ENCODE data around the gene KCTD7.
"Not testable (repeated sequence)": the region's sequence is repeated elsewhere in the genome, so short reads cannot be mapped to it uniquely, and the experiment has no call there.

The KCTD7 gene

DNA sequence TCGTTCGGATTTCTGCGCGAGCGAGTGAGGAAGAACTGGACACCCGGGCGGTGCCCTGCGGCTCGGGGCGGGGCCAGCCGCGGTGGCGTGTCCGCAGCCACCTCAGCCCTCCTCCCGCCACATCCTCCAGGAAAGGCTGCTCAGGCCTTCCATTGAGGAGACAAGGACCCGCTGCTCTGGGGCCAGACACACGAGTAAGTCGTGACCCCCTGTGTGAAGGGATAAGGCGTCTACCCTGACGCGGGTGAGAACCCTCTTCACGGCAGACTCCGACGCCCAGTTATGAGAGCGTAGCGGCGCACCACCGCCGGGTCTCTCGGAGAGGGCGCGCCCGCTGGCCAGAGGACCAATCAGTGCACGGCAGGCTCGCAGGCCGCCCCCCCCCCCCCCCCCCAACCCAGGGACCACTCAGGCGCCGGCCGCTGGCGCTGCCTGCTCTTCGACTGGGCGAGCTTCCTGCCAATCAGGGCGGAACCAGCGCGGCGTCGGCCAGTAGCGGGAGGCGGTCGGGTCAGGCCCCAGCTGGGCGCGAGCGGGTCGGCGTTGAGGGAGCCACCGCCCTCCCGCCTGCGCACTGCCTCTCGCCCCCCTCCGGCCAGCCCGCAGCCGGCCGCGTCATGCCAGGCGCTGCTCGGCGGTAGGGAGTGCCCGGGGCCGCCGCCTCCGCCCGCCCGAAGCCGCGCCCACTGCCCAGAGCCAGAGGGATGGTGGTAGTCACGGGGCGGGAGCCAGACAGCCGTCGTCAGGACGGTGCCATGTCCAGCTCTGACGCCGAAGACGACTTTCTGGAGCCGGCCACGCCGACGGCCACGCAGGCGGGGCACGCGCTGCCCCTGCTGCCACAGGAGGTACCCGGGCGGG, at the start of gene KCTD7:
TSS of gene KCTD7 (plus strand) at position 521 of the 861 bp plus-strand sequence. CDS start at position 705, 184 bp downstream.
- DNase-seq = peak; percentile 98

DNA sequence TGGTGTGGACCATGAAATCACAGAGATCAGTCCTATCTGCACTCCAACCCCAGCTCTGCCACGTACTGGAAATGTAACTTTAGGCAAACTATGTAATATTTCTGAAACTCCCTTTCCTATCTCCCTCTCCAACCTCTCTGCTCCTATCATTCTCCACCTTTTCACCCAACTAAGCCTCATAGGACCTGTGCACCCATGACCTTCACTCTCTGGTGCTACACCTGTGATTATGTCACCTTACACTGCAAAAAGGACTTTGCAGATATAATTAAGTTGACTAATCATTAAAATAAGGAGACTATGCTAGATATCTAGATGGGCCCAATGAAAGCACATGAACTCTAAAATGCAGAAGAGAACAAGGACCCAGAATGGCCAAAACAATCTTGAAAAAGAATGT, 48.3 kb upstream of the KCTD7 start:
- not testable (repeated sequence) for DNase-seq

DNA sequence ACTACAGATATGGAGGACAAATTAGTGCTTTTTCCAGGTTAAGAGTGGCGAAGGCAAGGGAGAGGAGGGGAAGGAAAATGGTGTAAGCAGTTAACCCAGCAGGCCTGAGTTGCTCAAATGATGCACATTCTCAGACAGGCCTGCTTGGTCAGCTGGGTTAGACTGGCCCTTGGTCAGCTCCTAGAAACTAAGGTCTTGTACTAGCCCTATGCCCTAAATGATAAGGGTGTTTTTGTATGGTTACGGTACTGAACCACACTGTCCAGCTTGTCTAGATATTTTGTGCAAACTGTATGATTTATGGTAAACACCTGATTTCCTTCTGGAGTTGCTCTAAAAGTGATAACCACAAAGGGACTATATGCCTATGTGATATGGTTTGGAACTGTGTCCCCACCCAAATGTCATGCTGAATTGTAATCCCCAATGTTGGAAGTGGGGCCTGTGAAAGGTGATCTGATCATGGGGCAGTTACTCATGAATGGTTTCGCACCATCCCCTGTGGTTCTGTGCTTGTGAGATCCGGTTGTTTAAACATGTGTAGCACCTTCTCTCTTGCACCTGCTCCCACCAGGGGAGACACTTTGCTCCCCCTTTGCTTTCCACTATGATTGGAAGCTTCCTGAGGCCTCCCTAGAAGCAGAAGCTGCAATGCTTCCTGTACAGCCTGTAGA, 45.7 kb upstream of the KCTD7 start:
- not testable (repeated sequence) for DNase-seq

DNA sequence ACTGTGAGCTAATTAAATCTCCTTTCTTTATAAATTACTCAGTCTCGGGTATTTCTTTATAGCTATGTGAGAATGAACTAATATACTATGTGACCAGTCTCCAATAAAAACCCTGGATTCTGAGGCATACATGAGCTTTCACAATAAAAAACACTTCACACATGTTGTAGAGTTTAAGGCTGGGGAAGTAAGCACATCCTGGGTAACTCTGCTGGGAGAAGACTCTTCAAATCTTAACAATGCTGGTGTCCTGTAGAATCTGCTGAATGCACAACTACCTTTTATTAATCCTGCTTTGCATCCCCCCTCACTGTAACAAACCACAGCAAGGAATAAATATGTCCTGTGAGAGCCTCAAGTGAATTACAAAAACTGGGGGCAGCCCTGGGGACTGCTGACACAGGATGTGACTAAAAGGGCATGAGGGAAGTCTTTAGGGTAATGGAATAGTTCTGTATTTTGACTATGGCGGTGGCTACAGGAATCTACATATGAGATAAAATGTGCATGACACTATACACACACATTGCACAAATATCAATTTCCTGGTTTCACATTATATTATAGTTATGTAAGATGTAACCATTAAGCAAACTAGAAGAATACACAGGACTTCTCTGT, 45.1 kb upstream of the KCTD7 start:
- no peak for DNase-seq

DNA sequence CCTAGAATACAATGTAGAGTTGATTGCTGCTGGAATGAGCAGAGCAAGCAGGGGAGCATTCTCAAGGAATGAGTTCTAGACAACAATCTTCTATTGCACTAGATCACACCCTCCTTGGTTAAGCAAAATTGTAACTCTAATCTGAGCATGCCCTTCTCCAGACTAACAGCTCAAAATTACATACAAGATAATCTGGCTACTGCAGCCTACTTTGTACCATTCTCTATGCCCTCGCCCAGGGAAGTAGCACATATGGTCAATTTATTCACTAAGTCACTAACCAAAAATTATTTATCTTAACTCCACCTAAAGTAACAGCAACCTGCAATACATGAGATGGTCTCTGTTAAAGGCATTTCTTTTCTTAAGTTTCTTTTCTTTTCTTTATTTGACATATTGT, 42.5 kb upstream of the KCTD7 start:
- no peak for DNase-seq

DNA sequence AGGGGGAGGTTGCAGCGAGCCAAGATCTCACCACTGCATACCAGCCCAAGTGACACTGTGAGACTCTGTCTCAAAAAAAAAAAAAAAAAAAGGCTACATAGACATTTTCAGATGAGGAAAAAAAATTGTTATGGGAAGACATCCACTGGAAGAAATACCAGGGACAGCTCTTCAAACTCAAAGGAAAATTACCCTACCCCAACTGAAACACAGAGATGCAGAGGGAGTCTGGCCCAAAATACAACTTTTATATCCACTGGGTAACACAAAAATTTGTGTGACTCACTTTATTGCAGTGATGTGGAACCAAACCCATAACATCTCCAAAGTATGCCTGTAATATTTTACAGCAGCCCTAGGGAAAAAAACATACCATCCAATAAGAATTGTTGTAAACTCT, 40.5 kb upstream of the KCTD7 start:
- DNase-seq = not testable (repeated sequence)

DNA sequence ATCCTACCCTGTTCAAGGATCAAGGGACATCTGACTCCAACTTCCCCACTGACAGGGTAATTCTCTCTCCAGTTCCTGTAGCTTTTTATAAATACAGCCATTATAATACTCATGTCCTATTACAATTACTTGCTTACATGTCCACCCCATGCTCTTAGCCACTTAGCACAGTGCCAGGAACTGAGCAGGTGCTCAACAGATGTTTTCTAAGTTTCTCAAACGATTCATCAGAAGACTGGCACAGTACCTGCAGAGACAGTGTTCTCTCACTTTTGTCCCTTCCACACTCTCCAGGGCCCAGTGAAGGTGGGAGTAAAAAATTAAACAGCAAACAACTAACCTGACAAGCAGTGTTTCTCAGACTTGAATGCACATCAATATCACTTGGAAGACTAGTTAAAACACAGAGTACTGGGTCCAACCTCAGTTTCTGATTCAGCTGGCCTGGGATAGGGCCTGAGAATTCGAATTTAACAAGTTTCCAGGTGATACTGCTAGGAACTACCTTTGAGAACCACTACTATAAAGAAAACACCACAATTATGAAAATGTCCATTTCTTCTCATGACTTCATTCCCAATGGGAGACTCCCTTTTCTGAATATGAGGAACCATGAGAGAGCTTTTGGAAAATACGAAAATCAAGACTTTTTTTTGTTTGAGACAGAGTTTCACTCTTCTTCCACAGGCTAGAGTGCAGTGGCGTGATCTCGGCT, 39.7 kb upstream of the KCTD7 start:
- DNase-seq = peak; percentile 5

DNA sequence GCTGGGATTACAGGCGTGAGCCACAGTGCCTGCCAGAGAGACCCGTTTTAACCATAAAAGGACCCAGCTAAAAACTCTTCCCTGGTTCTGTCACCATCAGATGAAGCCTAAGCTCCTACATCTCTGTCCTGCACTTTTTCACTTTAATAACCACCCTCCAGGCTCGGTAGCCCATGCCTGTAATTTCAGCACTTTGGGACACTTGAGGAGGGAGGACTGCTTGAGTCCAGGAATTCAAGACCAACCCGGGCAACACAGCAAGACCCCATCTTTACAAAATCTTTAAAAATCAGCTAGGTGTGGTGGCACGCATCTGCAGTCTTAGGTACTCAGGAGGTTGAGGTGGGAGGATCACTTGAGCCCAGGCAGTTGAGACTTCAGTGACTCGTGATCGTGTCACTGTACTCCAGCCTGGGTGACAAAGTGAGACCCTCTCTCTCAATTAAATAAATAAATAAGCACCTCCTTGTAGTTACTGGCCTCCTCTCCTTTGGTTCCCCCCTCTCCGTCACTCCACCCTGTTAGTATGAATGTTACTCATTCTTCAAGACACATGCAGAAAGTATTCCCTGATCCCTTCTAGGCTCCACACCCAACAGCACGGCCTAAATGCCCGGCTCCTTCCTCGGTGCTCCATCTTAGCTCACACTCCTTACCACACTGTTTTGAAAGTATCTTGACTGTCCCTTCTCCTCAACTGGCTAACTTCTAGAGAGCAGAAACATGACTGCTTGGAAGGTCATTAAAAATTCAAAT, 38.2 kb upstream of the KCTD7 start:
- not testable (repeated sequence) for DNase-seq

DNA sequence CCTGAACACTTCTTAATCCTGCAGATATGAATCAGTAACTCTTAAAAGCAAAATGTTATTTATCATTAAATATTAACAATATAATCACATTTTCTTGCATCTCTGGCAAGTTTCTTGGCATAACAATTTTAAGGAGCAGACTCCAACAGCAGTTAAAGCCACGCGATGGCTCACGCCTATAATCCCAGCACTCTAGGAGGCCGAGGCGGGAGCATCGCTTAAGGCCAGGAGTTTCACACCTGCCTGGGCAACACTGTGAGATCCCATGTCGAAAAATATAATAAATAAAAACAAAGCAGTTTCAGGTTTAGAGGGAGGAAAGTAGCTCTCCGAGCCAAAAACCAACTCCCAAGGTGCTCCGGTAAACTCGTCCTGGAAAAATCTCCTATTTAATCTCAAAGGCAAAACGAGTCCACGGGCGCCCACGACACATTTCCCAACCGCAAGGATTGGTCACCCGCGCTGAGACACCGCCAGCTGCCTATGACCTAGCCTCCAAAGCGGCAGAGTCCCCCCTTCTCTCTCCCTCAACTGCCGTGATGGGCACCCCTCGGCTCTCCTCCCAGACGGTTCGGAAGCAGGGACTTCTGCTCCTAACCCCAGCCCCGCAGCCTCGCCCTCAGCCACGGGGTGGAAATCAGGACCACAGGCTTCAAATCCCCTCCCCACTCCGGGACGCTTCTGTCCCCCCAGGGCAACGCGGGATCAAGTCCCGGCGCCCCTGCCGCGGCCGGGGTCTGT, 37.5 kb upstream of the KCTD7 start:
- not testable (repeated sequence) for DNase-seq

DNA sequence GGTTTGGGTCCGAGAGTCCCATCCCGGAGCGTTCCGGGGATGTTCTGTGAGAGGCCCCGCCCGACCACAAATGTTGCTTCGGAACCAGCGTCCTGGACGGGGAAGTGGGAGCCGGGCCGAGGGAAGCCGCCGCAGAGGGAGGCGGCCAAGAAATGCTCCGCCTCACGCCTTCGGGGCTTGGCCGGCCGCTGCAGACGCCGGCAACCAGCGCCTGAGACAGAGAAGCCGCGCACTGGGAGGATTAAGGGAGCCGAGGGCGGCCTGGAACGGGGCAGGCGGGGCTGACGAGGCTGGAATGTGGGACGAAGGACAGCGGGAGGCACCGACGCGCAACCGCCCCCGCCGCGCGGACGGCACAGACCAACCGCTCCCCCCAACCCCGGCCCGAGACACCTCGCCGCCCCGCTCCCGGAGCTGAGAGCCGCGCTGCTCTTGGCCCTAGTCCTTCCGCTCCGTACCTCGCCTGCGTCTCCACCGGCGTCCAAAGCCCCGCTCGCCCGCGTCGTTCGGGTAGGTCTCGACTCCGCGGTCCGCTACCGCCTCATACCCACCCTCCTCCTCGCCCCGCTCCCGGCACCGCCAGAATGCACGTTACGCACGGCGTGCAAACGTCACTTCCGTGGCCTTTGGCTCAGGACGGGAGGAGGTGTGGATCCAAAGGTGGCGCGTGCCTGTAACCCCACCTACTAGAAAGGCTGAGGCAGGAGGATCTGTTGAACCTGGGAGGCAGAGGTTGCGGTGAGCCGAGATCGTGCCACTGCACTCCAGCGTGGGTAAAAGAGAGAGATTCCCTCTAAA, 36.7 kb upstream of the KCTD7 start:
- peak; percentile 91 for DNase-seq

DNA sequence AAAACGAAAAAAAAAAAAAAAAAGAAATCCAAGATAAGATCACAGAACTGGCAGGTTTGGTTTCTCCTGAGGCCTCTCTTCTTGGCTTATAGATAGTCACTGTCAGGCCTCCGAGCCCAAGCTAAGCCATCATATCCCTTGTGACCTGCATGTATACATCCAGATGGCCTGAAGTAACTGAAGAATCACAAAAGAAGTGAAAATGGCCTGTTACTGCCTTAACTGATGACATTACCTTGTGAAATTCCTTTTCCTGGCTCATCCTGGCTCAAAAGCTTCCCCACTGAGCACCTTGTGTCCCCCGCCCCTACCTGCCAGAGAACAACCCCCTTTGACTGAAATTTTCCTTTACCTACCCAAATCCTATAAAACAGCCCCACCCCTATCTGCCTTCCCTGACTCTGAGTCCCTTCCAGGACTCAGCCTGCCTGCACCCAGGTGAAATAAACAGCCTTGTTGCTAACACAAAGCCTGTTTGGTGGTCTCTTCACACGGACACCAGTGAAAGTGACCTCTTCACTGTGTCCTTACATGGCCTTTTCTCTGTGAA, 36.0 kb upstream of the KCTD7 start:
- not testable (repeated sequence) for DNase-seq

DNA sequence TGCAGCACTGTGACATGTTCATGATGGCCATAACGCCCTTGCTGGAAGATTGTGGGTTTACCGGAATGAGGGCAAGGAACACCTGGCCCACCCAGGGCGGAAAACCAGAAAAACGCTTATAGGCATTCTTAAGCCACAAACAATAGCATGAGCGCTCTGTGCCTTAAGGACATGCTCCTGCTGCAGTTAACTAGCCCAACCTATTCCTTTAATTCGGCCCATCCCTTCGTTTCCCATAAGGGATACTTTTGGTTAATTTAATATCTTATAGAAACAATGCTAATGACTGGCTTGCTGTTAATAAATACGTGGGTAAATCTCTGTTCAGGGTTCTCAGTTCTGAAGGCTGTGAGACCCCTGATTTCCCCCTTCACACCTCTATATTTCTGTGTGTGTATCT, 34.6 kb upstream of the KCTD7 start:
- DNase-seq = not testable (repeated sequence)

DNA sequence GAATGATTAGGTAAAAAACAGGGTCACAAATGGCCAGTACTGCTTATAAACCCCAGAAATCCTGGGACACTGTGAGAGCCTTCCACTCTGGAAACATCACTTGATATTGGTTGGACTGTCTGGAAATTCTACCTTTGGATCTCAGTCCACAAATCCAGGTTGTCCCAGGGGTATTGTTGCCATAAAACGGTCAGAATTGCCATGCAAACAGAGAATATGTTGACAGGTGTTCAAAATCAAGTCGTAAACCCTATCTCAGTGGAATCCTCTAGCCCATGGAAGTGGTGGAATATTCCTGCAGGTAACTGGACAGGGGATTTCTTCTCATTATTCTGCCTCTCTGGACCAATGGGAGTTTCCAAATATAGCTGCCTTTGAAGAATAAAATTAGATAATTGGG, 31.2 kb upstream of the KCTD7 start:
- no peak for DNase-seq

DNA sequence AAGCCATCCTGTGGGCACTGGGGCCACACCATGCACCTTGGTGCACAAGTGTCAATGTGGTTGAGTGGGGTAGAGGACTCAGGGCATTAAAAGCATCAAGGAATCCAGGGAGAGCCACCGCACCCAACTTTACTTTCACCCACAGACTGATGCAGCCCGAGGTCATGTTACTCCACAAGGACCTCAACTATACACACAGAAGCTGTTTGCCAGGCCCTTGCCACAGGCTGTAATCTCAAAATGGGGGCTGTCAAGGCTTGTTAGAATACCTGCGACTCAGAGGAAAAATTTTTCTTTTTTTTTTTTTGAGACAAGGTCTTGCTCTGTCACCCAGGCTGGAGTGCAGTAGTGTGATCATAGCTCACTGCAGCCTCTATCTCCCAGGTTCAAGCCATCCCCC, 26.5 kb upstream of the KCTD7 start:
- DNase-seq = no peak

DNA sequence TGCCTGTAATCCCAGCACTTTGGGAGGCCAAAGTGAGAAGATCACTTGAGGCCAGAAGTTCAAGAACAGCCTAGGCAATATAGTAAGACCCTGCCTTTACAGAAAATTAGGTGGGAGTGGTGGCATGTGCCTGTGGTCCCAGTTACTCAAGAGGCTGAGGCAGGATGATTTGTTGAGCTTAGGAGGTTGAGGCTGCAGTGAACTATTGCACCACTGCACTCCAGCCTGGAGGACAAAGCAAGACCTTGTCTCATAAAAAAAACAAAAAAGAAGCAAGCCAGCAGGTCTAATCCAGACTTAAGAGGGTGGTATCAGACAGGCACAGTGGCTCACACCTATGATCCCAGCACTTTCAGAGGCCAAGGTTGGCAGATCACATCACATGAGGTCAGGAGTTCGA, 24.5 kb upstream of the KCTD7 start:
- DNase-seq = no peak

DNA sequence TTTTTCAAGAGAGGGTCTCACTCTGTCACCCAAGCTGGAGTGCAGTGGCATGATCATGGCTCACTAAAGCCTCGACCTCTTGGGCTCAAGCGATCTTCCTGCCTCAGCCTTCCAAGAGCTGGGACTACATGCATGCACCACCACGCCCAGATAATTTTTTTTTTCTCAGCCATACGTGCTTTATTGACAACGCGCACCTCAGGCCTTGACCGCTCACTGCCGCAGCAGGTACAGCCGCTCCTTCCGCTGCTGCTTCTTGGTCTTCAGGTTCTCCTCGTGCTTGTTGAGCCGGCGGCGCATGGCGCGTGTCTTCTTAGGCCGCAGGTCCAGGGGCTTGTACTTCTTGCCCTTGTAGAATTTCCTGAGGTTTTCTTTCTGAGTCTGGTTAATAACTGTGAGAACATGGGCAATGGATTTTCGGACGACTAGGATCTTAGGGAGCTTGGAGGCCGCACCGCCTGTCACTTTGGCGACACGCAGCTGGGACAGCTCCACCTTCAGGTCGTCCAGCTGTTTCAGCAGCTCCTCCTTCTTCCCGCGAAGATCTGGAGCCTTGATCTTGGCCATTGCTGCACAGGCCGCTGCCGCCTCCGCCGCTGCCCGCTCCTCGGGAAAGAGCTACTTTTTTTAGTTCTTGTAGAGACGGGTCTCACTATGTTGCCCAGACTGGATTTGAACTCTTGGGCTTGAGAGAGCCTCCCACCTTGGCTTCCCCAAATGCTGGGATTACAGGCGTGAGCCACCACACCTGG, 22.0 kb upstream of the KCTD7 start:
- not testable (repeated sequence) for DNase-seq

DNA sequence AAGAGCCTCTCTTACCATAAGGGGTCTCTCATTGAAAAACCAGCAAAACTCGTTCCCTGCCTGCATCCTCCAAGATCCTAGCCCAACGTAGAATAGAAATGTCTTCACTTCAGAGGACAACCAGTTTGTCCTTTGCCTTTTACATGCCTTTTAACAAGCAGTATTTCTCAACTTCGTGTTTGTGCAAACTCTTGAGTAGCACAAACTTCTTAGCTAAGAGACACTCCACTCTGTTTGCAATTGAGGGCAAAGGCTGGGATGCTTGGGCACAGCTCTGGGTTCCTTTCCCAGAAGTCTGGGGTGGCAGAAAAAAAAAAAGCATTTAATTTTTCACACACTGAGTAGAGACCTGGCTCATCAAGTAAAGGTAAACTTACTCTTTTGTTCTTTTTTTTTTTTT, 19.5 kb upstream of the KCTD7 start:
- DNase-seq = no peak

DNA sequence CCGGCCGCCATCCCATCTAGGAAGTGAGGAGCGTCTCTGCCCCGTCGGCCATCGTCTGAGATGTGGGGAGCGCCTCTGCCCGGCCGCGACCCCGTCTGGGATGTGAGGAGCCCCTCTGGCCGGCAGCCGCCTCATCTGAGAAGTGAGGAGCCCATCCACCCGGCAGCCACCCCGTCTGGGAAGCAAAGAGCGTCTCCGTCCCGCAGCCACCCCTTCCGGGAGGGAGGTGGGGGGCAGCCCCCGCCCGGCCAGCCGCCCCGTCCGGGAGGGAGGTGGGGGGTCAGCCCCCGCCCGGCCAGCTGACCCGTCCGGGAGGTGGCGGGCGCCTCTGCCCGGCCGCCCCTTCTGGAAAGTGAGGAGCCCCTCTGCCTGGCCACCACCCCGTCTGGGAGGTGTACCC, 14.1 kb upstream of the KCTD7 start:
- DNase-seq = not testable (repeated sequence)

DNA sequence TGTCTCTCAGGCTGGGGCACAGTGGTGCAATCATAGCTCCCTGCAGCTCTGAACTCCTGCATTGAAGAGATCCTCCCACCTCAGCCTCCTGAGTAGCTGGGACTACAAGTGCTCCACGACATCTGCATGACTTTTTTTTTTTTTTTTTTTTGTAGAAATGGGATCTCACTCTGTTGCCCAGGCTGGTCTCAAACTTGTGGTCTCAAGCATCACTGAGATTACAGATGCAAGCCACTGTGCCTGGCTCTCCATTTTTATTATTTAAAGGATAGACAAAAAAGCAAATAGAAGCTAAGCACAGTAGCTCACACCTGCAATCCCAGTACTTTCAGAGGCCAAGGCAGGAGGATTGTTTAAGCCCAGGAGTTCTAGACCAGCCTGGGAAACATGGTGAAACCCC, 13.0 kb upstream of the KCTD7 start:
- no peak for DNase-seq

DNA sequence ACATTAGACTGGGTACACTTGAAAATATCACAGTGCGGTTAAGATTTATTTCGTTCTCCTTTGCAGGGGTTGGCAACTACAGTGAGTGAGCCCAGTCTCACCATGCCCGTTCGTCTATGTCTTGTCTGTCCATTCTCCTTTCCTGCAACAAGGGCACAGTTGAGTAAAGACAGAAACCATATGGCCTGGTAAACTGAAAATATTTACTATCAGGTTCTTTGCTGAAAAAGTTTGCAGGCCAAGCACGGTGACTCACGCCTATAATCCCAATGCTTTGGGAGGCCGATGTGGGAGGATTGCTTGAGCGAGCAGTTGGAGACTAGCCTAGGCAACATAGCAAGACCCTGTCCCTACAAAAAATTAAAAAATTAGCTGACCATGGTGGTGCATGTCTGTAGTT, 11.4 kb upstream of the KCTD7 start:
- no peak for DNase-seq

All from NCI-H774 (cell line).